Fibroblast of mammary gland (primary cell): ENCODE data around the gene MRO.

Source experiments
- DNase-seq: peaks from one replicate; pipeline ENCODE4 v3.0.0-alpha.2; 2010; ENCODE audit warnings: low read depth
- H3K4me3 ChIP-seq: 2 replicates; pipeline ENCODE4 v1.5.1; 2011; ENCODE audit warnings: low read depth, mild to moderate bottlenecking, low read length, moderate library complexity; ENCODE audit not compliant: control insufficient read depth
- CTCF ChIP-seq: conservative IDR thresholded peaks from 2 replicates; pipeline ENCODE4 v1.5.1; 2011; ENCODE audit warnings: low read depth, low read length, inconsistent platforms; ENCODE audit not compliant: control insufficient read depth, insufficient read depth

Gene MRO

GRCh38 chr18:50769463-50769862 is 50.4 kb downstream of the MRO start:
- no peak for DNase-seq
- TF ChIP-seq CTCF, result no peak
- H3K4me3 ChIP-seq, result no peak overlapping the region

GRCh38 chr18:50757358-50757757 is 62.5 kb downstream of the MRO start:
- no peak for TF ChIP-seq CTCF
- no peak overlapping the region for H3K4me3 ChIP-seq
- DNase-seq, result no peak

GRCh38 chr18:50754297-50754696 is 65.5 kb downstream of the MRO start:
- DNase-seq, result no peak
- no peak for TF ChIP-seq CTCF
- no peak overlapping the region for H3K4me3 ChIP-seq

GRCh38 chr18:50753311-50753710 is 66.5 kb downstream of the MRO start:
- no peak for TF ChIP-seq CTCF
- H3K4me3 ChIP-seq, result no peak overlapping the region
- DNase-seq, result no peak

- TF ChIP-seq CTCF, result no peak
- no peak overlapping the region for H3K4me3 ChIP-seq
- no peak for DNase-seq
These were observed 67.9 kb downstream of the MRO start for GRCh38 chr18:50751947-50752346.

- DNase-seq, result no peak
- no peak for TF ChIP-seq CTCF
- no peak overlapping the region for H3K4me3 ChIP-seq
These were observed 68.3 kb downstream of the MRO start for GRCh38 chr18:50751490-50751889.

- TF ChIP-seq CTCF, result no peak
- H3K4me3 ChIP-seq, result no peak overlapping the region
- no peak for DNase-seq
These were observed 69.3 kb downstream of the MRO start for GRCh38 chr18:50750546-50750945.
